Activated T-helper 2 cell treated with anti-CD3 and anti-CD28 coated beads, Interferon-gamma antibody, Interleukin-2, Interleukin-4, amounts not matched to agents 10 μg/mL and 5 μg/mL and 100 μg/mL, durations not matched to agents 14 hours and 24 hours and 36 hours (primary cell): Measurements from ENCODE around the gene LRRC53. TPM values are rescaled to one million over a fixed set of nuclear protein-coding genes. Genes with fewer than 3 reads are reported as not detected.

Experiments used
- DNase-seq: peaks from one replicate; pipeline ENCODE4 v3.0.0; 2021; ENCODE audit warnings: low spot score
- H3K27ac Mint-ChIP-seq: one replicate; pipeline ENCODE4 v1.8.0; 2021; ENCODE audit warnings: mixed read lengths
- H3K27me3 Mint-ChIP-seq: one replicate; pipeline ENCODE4 v1.8.0; 2021; ENCODE audit warnings: low read depth, mixed read lengths
- H3K36me3 Mint-ChIP-seq: one replicate; pipeline ENCODE4 v1.8.0; 2021; ENCODE audit warnings: low read depth, mixed read lengths
- H3K4me1 Mint-ChIP-seq: one replicate; pipeline ENCODE4 v1.8.0; 2021; ENCODE audit warnings: low read depth, mixed read lengths
- H3K4me3 Mint-ChIP-seq: one replicate; pipeline ENCODE4 v1.8.0; 2021; ENCODE audit warnings: low read depth, mild to moderate bottlenecking, moderate library complexity, mixed read lengths
- H3K9me3 Mint-ChIP-seq: one replicate; pipeline ENCODE4 v1.8.0; 2021; ENCODE audit warnings: mixed read lengths
- intact Hi-C: fragments of 100-400 bp; cut with micrococcal nuclease; formaldehyde crosslinking; loops from one replicate; pipeline ENCODE4 v1.15.1; 2023
- total RNA-seq: library from RNA; stranded (reverse); gene quantifications from 2 replicates; pipeline ENCODE4 v1.2.3, GENCODE V29; 2022

The LRRC53 gene
- total RNA-seq, 1 donor from 2014 or later = not detected

GRCh38 chr1:74423471-74423870 lies 88.9 kb downstream of the LRRC53 start:
- Mint-ChIP-seq H3K4me3 (no peak overlapping the region), H3K27me3 (no peaks in the 10 kb centered on the region), H3K4me1 (no peaks in the 10 kb centered on the region), H3K27ac (no peak overlapping the region), H3K36me3 (no peaks in the 10 kb centered on the region), H3K9me3 (no peaks in the 10 kb centered on the region)
- intact Hi-C loops = no loop called here
- DNase-seq = no peak

GRCh38 chr1:74422421-74423292 lies 89.8 kb downstream of the LRRC53 start:
- no peak for DNase-seq
- Mint-ChIP-seq H3K36me3 (no peaks in the 10 kb centered on the region), H3K27ac (no peak overlapping the region), H3K9me3 (no peaks in the 10 kb centered on the region), H3K27me3 (no peaks in the 10 kb centered on the region), H3K4me1 (no peaks in the 10 kb centered on the region), H3K4me3 (no peak overlapping the region)
- intact Hi-C loops = no loop called here

GRCh38 chr1:74420467-74420866 lies 91.9 kb downstream of the LRRC53 start:
- H3K4me1 Mint-ChIP-seq = no peaks in the 10 kb centered on the region
- intact Hi-C loops = no loop called here
- no peaks in the 10 kb centered on the region for H3K9me3 Mint-ChIP-seq
- H3K36me3 Mint-ChIP-seq = no peaks in the 10 kb centered on the region
- H3K27me3 Mint-ChIP-seq = no peaks in the 10 kb centered on the region
- DNase-seq = no peak
- H3K27ac Mint-ChIP-seq = no peak overlapping the region
- no peak overlapping the region for H3K4me3 Mint-ChIP-seq

Other genes with a start within 250 kb of the LRRC53 start
- not detected in 2 replicates for gene ERICH3, start 161.2 kb upstream of the LRRC53 start, total RNA-seq
- 21.3 and 22.7 TPM in 2 replicates for gene CRYZ, start 220.4 kb upstream of the LRRC53 start, total RNA-seq
- 32.6 and 36.2 TPM in 2 replicates for gene TYW3, start 220.5 kb upstream of the LRRC53 start, total RNA-seq